ENCODE data around the gene RBPJ.

DNA sequence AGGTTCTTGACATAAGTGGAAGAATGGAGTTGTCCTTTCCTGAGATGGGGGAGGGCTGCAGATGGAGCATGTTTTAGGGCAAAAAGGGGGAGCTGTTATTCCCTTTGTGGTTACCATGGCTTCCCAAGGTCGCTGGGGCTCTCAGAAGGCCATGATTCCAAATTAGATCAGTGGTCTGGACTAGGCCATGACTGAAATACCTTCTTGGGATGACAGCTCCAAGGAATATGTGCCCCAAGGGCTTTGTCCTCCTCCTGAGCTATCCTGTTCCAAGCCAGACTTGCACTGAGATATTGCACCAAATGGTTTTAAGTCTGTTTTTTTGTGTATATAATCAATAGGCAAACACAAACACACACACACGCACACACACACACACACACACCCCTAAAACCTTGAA, 3.0 kb upstream of the RBPJ start:
- TF ChIP-seq CTCF (IDR thresholded peaks at IDR 0.05) = no peak
- no peak for TF ChIP-seq POLR2A (IDR thresholded peaks at IDR 0.05)
